ENCODE results near the gene ARL6IP6. TPM values are rescaled to one million over a fixed set of nuclear protein-coding genes. Genes with fewer than 3 reads are reported as not detected.

Gene ARL6IP6
- 10 to 100 TPM; 26.5 to 34.9 TPM for total RNA-seq

GRCh38 chr2:152718076-152718908, at the start of gene ARL6IP6:
Gene ARL6IP6, plus strand, starts transcription at chr2:152718620. Its CDS starts 5 bp downstream, at chr2:152718625.

GRCh38 chr2:152717228-152718075, 968 bp upstream of the ARL6IP6 start, which contains the start of gene PRPF40A:
Gene PRPF40A, minus strand, starts transcription at chr2:152717461. Its CDS starts 22 bp downstream, at chr2:152717439.

Other genes starting within 250 kb of the ARL6IP6 start
- 10 to 100 TPM; 92.2 to 94.3 TPM for gene PRPF40A, start 1.2 kb upstream of the ARL6IP6 start, total RNA-seq